SK-N-SH (cell line): Measurements from ENCODE around the gene ZNF605. TPM values are rescaled to one million over a fixed set of nuclear protein-coding genes. Genes with fewer than 3 reads are reported as not detected.

Source experiments
- CTCF ChIA-PET: fragments of 300-600, 350-600 bp; formaldehyde crosslinking; extraction: SDS; loops from one replicate; lab custom pipeline; 2021; lab: Yijun Ruan, JAX
- POLR2A ChIA-PET: fragments of 350-600 bp; sonication (Branson Sonifier 250); formaldehyde crosslinking; extraction: SDS; loops from one replicate; lab custom pipeline; 2020; ENCODE audit warnings: antibody characterized with exemption, inconsistent platforms; lab: Yijun Ruan, JAX
- DNase-seq: peaks from one replicate; pipeline ENCODE4 v3.0.0; 2012
- H2AFZ ChIP-seq: fragments of 200-600 bp; sonication (generic); 2 replicates; pipeline ENCODE4 v1.8.1; 2016; ENCODE audit warnings: antibody characterized with exemption, mild to moderate bottlenecking, low read depth
- H3F3A ChIP-seq: fragments of 200-600 bp; sonication (generic); replicated peaks from 2 replicates; pipeline ENCODE3; 2016; ENCODE audit warnings: antibody characterized with exemption, mild to moderate bottlenecking; ENCODE audit not compliant: insufficient read depth
- H3K27ac ChIP-seq, 2 experiments: fragments of 200-500 bp in 1 of 2; fragments of 200-600 bp in 1 of 2; sonication (Bioruptor generic) in 1 of 2; sonication (generic), shearing (Covaris generic) in 1 of 2; 2 replicates each; pipeline versions ENCODE4 v1.5.1 to v1.6.1; 2014 to 2016; ENCODE audit warnings: low read depth in 2 of 2, inconsistent platforms in 1 of 2, low read length in 1 of 2, mild to moderate bottlenecking in 1 of 2, mixed read lengths in 1 of 2
- H3K27me3 ChIP-seq: fragments of 200-600 bp; sonication (generic), shearing (Covaris generic); 2 replicates; pipeline ENCODE4 v1.6.1; 2016; ENCODE audit warnings: mixed run types; ENCODE audit not compliant: insufficient read depth
- H3K36me3 ChIP-seq, 2 experiments: fragments of 200-500 bp in 1 of 2; fragments of 200-600 bp in 1 of 2; sonication (Bioruptor generic) in 1 of 2; sonication (generic) in 1 of 2; replicated peaks in 1 of 2; 2 replicates each; pipeline versions ENCODE3 to v1.5.1; 2014 to 2016; ENCODE audit warnings: low read length in 1 of 2, mild to moderate bottlenecking in 1 of 2; ENCODE audit not compliant: insufficient read depth in 2 of 2, control insufficient read depth in 1 of 2
- H3K4me1 ChIP-seq, 2 experiments: fragments of 200-500 bp in 1 of 2; fragments of 200-600 bp in 1 of 2; sonication (Bioruptor generic) in 1 of 2; sonication (generic), shearing (Covaris generic) in 1 of 2; 2 replicates each; pipeline versions ENCODE4 v1.5.1 to v1.6.1; 2014 to 2016; ENCODE audit warnings: low read depth in 1 of 2, low read length in 1 of 2, mixed run types in 1 of 2; ENCODE audit not compliant: insufficient read depth in 2 of 2, control insufficient read depth in 1 of 2
- H3K4me2 ChIP-seq: fragments of 200-600 bp; sonication (generic), shearing (Covaris generic); 2 replicates; pipeline ENCODE4 v1.6.1; 2017; ENCODE audit warnings: mixed run types
- H3K4me3 ChIP-seq, 2 experiments: fragments of 200-500 bp in 1 of 2; fragments of 200-600 bp in 1 of 2; sonication (Bioruptor generic) in 1 of 2; sonication (generic), shearing (Covaris generic) in 1 of 2; 2 replicates each; pipeline versions ENCODE4 v1.5.1 to v1.8.1; 2014 to 2016; ENCODE audit warnings: low read depth in 2 of 2, inconsistent platforms in 1 of 2, low read length in 1 of 2, mild to moderate bottlenecking in 1 of 2, mixed read lengths in 1 of 2, moderate library complexity in 1 of 2
- H3K79me2 ChIP-seq: fragments of 200-600 bp; sonication (generic); 2 replicates; pipeline ENCODE4 v1.8.1; 2017; ENCODE audit warnings: mild to moderate bottlenecking; ENCODE audit not compliant: insufficient read depth
- H3K9ac ChIP-seq: fragments of 200-600 bp; sonication (generic); 2 replicates; pipeline ENCODE4 v1.6.1; 2017; ENCODE audit warnings: mixed run types
- H3K9me2 ChIP-seq: fragments of 200-600 bp; sonication (generic); 2 replicates; pipeline ENCODE4 v1.6.1; 2017; ENCODE audit warnings: mixed run types
- H3K9me3 ChIP-seq: fragments of 200-600 bp; sonication (generic); 2 replicates; pipeline ENCODE4 v1.6.1; 2017; ENCODE audit warnings: mixed run types, mild to moderate bottlenecking, moderate library complexity
- H4K20me1 ChIP-seq: fragments of 200-600 bp; sonication (generic); 2 replicates; pipeline ENCODE4 v1.6.1; 2017; ENCODE audit warnings: mild to moderate bottlenecking, mixed run types; ENCODE audit not compliant: insufficient read depth
- CHD2 ChIP-seq: fragments of 150-350 bp; IDR thresholded peaks from 2 replicates; pipeline ENCODE4 v1.6.1; 2018; ENCODE audit warnings: low read length; ENCODE audit not compliant: partially characterized antibody
- ELF1 ChIP-seq: IDR thresholded peaks from 2 replicates; pipeline ENCODE4 v1.4.0; 2012
- FOSL2 ChIP-seq: IDR thresholded peaks from 2 replicates; pipeline ENCODE4 v1.4.0; 2012; ENCODE audit warnings: low read depth, mild to moderate bottlenecking, moderate library complexity, borderline replicate concordance
- FOXJ3 ChIP-seq: sonication (generic); formaldehyde crosslinking; IDR thresholded peaks from 2 replicates; pipeline ENCODE4 v1.5.1; 2020; ENCODE audit warnings: mild to moderate bottlenecking, missing genetic modification reagents
- FOXM1 ChIP-seq: IDR thresholded peaks from 2 replicates; pipeline ENCODE4 v1.4.0; 2012; ENCODE audit warnings: low read depth, mild to moderate bottlenecking
- JUND ChIP-seq: IDR thresholded peaks from 2 replicates; pipeline ENCODE4 v1.4.0; 2012
- PBX3 ChIP-seq: IDR thresholded peaks from 2 replicates; pipeline ENCODE4; 2012
- RAD21 ChIP-seq: IDR thresholded peaks from 2 replicates; pipeline ENCODE4 v1.6.1; 2012; ENCODE audit warnings: mild to moderate bottlenecking, low read length
- RCOR1 ChIP-seq: fragments of 150-350 bp; IDR thresholded peaks from 2 replicates; pipeline ENCODE4 v1.6.1; 2017; ENCODE audit warnings: antibody characterized with exemption, low read length
- TAF1 ChIP-seq: IDR thresholded peaks from 2 replicates; pipeline ENCODE4 v1.6.1; 2012; ENCODE audit warnings: low read depth, mild to moderate bottlenecking, low read length, moderate library complexity, borderline replicate concordance
- TCF12 ChIP-seq: IDR thresholded peaks from 2 replicates; pipeline ENCODE4 v1.4.0; 2012
- WGBS: methylation state at CpG from one replicate; pipeline ENCODE4 v1.1.6; 2017; ENCODE audit warnings: low lambda C conversion rate; 5-methylcytosine and 5-hydroxymethylcytosine counted together
- polyA plus RNA-seq, 3 experiments: library from polyadenylated mRNA; depleted of rRNA; stranded (reverse); fragments of >200 nt; gene quantifications; 2 replicates each; pipeline ENCODE4 v1.2.3, GENCODE V29; 2012

The ZNF605 gene
- polyA plus RNA-seq, 1 of the 3 experiments (the other 2 are of a cell fraction): 4.0 TPM

DNA sequence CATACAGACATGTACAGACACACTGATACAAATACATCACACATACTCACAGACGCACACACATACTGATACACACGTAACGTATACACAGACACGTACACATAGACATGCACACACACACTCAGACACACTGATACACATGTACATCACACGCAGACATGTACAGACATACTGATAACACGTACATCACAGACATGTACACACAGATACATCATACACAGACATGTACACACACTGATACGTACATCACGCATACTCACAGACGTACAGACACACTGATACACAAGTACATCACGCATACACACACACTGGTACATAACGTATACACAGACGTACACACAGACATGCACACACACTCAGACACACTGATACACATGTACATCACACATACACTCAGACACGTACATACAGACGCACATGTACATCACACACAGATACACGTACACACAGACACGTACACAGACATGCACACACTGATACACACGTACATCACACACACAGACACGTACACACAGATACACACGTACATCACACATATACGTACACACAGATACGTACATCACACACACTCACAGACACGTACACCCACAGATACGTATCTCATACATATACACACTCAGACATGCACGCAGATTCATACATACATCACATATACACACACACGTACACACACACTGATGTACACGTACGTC, 5.1 kb downstream of the ZNF605 start:
- Histone ChIP-seq H3F3A (peaks cover 4% of the 10 kb centered on the region), H3K36me3 (peaks cover 0 to 6% of the 10 kb centered on the region in 2 experiments), H3K27ac (no peak overlapping the region), H3K79me2 (peaks cover 47% of the 10 kb centered on the region), H4K20me1 (no peaks in the 10 kb centered on the region), H3K9me3 (peaks cover 6% of the 10 kb centered on the region; the same call in 1 of the 2 replicates), H2AFZ (no peak overlapping the region), H3K4me2 (no peak overlapping the region), H3K4me1 (peaks cover 0 to 7% of the 10 kb centered on the region in 2 experiments; a peak in 1 of 4 replicates), H3K27me3 (no peaks in the 10 kb centered on the region), H3K9me2 (no peaks in the 10 kb centered on the region), H3K9ac (no peak overlapping the region), H3K4me3 (no peak overlapping the region)
- no peak for TF ChIP-seq TAF1
- no peak for TF ChIP-seq ELF1
- no peak for TF ChIP-seq RAD21
- TF ChIP-seq FOSL2: no peak
- TF ChIP-seq PBX3: no peak
- no peak for TF ChIP-seq TCF12
- no peak for TF ChIP-seq RCOR1
- no peak for TF ChIP-seq JUND
- no peak for TF ChIP-seq FOXM1
- TF ChIP-seq CHD2: no peak
- ChIA-PET POLR2A (no interaction called here), CTCF (no interaction called here)
- DNase-seq: no peak
- WGBS: 94% methylated on average over 27 of the region's 27 CpGs

DNA sequence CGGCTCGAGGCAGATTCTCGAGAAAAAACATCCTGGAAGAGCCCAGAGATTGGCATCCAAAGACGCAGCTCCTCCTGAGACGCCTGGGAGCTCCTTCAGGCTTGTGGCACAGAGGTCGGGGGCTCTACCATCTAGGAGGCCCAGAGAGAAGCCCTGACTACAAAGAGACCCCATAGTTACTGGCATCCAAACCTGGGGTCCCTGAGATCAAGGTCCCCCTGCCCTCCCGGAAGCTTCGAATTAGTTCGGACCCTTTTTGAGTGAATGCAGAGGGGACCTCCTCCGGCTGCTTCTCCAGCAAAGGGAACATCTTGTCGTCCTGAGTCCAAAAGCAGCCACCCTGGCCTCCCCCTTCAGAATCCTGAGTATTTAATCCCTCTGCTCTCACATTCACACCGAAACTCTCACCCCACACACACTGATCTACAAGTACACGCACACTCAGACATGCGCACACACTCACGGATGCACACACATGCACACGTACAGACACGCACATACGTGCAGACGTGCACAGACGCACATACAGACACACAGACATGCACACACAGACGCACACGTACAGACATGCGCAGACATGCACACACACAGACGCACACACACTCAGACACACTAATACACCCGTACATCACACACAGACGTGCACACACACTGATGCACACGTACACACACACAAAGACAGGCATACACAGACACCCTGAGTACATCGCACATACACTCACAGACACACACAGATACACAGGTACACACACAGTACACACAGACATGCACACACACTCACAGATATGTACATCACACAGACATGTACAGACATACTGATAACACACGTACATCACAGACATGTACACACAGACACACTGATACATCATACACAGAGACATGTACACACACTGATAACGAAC, 5.9 kb downstream of the ZNF605 start:
- peaks cover 42% of the 10 kb centered on the region for H3K79me2 ChIP-seq
- peaks cover 0 to 7% of the 10 kb centered on the region in 2 experiments; a peak in 1 of 4 replicates for H3K4me1 ChIP-seq
- peaks cover 4% of the 10 kb centered on the region for H3F3A ChIP-seq
- H3K9ac ChIP-seq: no peak overlapping the region
- H3K9me2 ChIP-seq: no peaks in the 10 kb centered on the region
- H3K4me3 ChIP-seq: no peak overlapping the region
- ChIA-PET CTCF (no interaction called here), POLR2A (no interaction called here)
- no peak for TF ChIP-seq PBX3
- TF ChIP-seq FOXJ3 (CRISPR knock-in tag): no peak
- peaks cover 6% of the 10 kb centered on the region; the same call in 1 of the 2 replicates for H3K9me3 ChIP-seq
- H3K36me3 ChIP-seq: peaks cover 5 to 9% of the 10 kb centered on the region in 2 experiments
- H4K20me1 ChIP-seq: no peaks in the 10 kb centered on the region
- 93% methylated on average over 27 of the region's 30 CpGs for WGBS
- no peak overlapping the region for H2AFZ ChIP-seq
- no peak for DNase-seq
- no peak overlapping the region for H3K27ac ChIP-seq
- H3K4me2 ChIP-seq: no peak overlapping the region
- H3K27me3 ChIP-seq: no peaks in the 10 kb centered on the region
